Activated CD4-positive, alpha-beta T cell treated with anti-CD3 and anti-CD28 coated beads for 4 hours (primary cell): Measurements from ENCODE around the gene TMEM185A.
"Not testable (repeated sequence)": the region's sequence is repeated elsewhere in the genome, so short reads cannot be mapped to it uniquely, and the experiment has no call there.

Experiments
- DNase-seq, 2 donors: peaks; one replicate each; pipeline ENCODE4 v3.0.0-alpha.2; 2020

The TMEM185A gene

GRCh38 chrX:149619662-149620061 lies 11.9 kb downstream of the TMEM185A start:
- DNase-seq = not testable (repeated sequence)

- DNase-seq = no peak
These were observed 12.7 kb downstream of the TMEM185A start for GRCh38 chrX:149618871-149619270.

- no peak for DNase-seq
These were observed 19.9 kb downstream of the TMEM185A start for GRCh38 chrX:149611623-149612175.

GRCh38 chrX:149610511-149610910 lies 21.1 kb downstream of the TMEM185A start:
- DNase-seq = no peak

- DNase-seq = no peak
These were observed 23.9 kb downstream of the TMEM185A start for GRCh38 chrX:149607699-149608098.

- DNase-seq = not testable (repeated sequence)
These were observed 26.2 kb downstream of the TMEM185A start for GRCh38 chrX:149605248-149605885.

GRCh38 chrX:149598603-149599002 lies 33.0 kb downstream of the TMEM185A start:
- DNase-seq = not testable (repeated sequence)

GRCh38 chrX:149595943-149596342 lies 35.6 kb downstream of the TMEM185A start:
- not testable (repeated sequence) for DNase-seq

GRCh38 chrX:149595214-149595613 lies 36.4 kb downstream of the TMEM185A start, which contains the start of gene HSFX2:
HSFX2 (minus strand) TSS chrX:149595314; CDS start chrX:149594700, 614 bp downstream.
- not testable (repeated sequence) for DNase-seq

- DNase-seq = not testable (repeated sequence)
These were observed 40.6 kb downstream of the TMEM185A start for GRCh38 chrX:149590993-149591392.

- not testable (repeated sequence) for DNase-seq
These were observed 44.2 kb downstream of the TMEM185A start, which contains the start of gene MAGEA9B for GRCh38 chrX:149587359-149587758. MAGEA9B (minus strand) TSS chrX:149587459; CDS start chrX:149583179, 4,280 bp downstream.

- DNase-seq = not testable (repeated sequence)
These were observed 46.0 kb downstream of the TMEM185A start for GRCh38 chrX:149585631-149586030.

GRCh38 chrX:149573456-149573855 lies 58.1 kb downstream of the TMEM185A start:
- not testable (repeated sequence) for DNase-seq

GRCh38 chrX:149572743-149573142 lies 58.8 kb downstream of the TMEM185A start:
- DNase-seq = no peak

- DNase-seq = no peak
These were observed 59.8 kb downstream of the TMEM185A start for GRCh38 chrX:149571770-149572169.

- DNase-seq = no peak
These were observed 60.9 kb downstream of the TMEM185A start for GRCh38 chrX:149570668-149571067.

- no peak for DNase-seq
These were observed 61.8 kb downstream of the TMEM185A start for GRCh38 chrX:149569770-149570169.

GRCh38 chrX:149568701-149569296 lies 62.8 kb downstream of the TMEM185A start:
- no peak for DNase-seq

- no peak for DNase-seq
These were observed 63.8 kb downstream of the TMEM185A start for GRCh38 chrX:149567621-149568417.

GRCh38 chrX:149563359-149563758 lies 68.2 kb downstream of the TMEM185A start:
- DNase-seq = no peak

- not testable (repeated sequence) for DNase-seq
These were observed 76.3 kb downstream of the TMEM185A start for GRCh38 chrX:149555251-149555650.

GRCh38 chrX:149551939-149552248 lies 79.7 kb downstream of the TMEM185A start:
- not testable (repeated sequence) for DNase-seq

GRCh38 chrX:149551245-149551938 lies 80.2 kb downstream of the TMEM185A start:
- not testable (repeated sequence) for DNase-seq
